Right lobe of liver (tissue), 4 donors: ENCODE measurements around the gene SENP6.

ENCODE experiments used
- CTCF ChIP-seq, 4 donors: fragments of 200-600 bp in 3 of 4; fragments of 450-650 bp in 1 of 4; IDR thresholded peaks; one replicate each; pipeline versions ENCODE4 v1.5.1 to v1.8.0; 2016 to 2022; ENCODE audit warnings: antibody characterized with exemption in 4 of 4, mild to moderate bottlenecking in 2 of 4
- POLR2A ChIP-seq: fragments of 450-650 bp; IDR thresholded peaks from one replicate; pipeline ENCODE4 v1.6.1; 2017; ENCODE audit warnings: antibody characterized with exemption, mild to moderate bottlenecking
- donor health status: DM: no; HTN: no; CAD: no.
- donor health status: DM: no; HTN: no; CAD: no.
- donor health status: DM: no; HTN: yes; CAD: no.

GRCh38 chr6:75572072-75572471 lies 29.6 kb upstream of the SENP6 start:
- TF ChIP-seq CTCF (IDR thresholded peaks at IDR 0.05) = no peak
- TF ChIP-seq POLR2A = no peak
